Liver (tissue), 9 donors: ENCODE results near the gene NRIP1. TPM values are rescaled to one million over a fixed set of nuclear protein-coding genes. Genes with fewer than 3 reads are reported as not detected.

Experiments used
- DNase-seq: peaks from one replicate; pipeline ENCODE4 v3.0.0-alpha.2; 2017; ENCODE audit warnings: low spot score
- H3K27ac ChIP-seq, 2 donors: one replicate each; pipeline ENCODE4 v1.7.0; 2013; ENCODE audit warnings: inconsistent platforms in 2 of 2, low read length in 2 of 2, control low read depth in 1 of 2, low read depth in 1 of 2, mild to moderate bottlenecking in 1 of 2
- H3K27me3 ChIP-seq, 4 donors: one replicate each; pipeline versions ENCODE4 v1.6.1 to v1.7.0; 2013; ENCODE audit warnings: low read length in 3 of 4, inconsistent platforms in 1 of 4, mild to moderate bottlenecking in 1 of 4, moderate library complexity in 1 of 4; ENCODE audit not compliant: control insufficient read depth in 4 of 4, insufficient read depth in 4 of 4
- H3K36me3 ChIP-seq, 4 donors: one replicate each; pipeline versions ENCODE4 v1.6.1 to v1.7.0; 2013; ENCODE audit warnings: low read length in 3 of 4, mild to moderate bottlenecking in 3 of 4, low read depth in 1 of 4, moderate library complexity in 1 of 4; ENCODE audit not compliant: control insufficient read depth in 4 of 4, insufficient read depth in 3 of 4
- H3K4me1 ChIP-seq, 4 donors: one replicate each; pipeline versions ENCODE4 v1.6.1 to v1.7.0; 2013; ENCODE audit warnings: low read length in 3 of 4, mild to moderate bottlenecking in 3 of 4, moderate library complexity in 1 of 4; ENCODE audit not compliant: control insufficient read depth in 4 of 4, insufficient read depth in 4 of 4
- H3K4me3 ChIP-seq, 3 donors: one replicate each; pipeline versions ENCODE4 v1.6.1 to v1.7.0; 2013; ENCODE audit warnings: low read length in 3 of 3, control low read depth in 1 of 3, low read depth in 1 of 3, mild to moderate bottlenecking in 1 of 3
- H3K9ac ChIP-seq, 2 donors: one replicate each; pipeline ENCODE4 v1.7.0; 2013; ENCODE audit warnings: low read length in 2 of 2, mild to moderate bottlenecking in 2 of 2, moderate library complexity in 2 of 2, control low read depth in 1 of 2, low read depth in 1 of 2
- H3K9me3 ChIP-seq, 4 donors: one replicate each; pipeline versions ENCODE4 v1.6.1 to v1.7.0; 2013; ENCODE audit warnings: low read length in 3 of 4; ENCODE audit not compliant: control insufficient read depth in 4 of 4
- EGR1 ChIP-seq, 2 donors: IDR thresholded peaks; 2 replicates each; pipeline ENCODE4 v1.6.1; 2016 to 2018; ENCODE audit warnings: antibody characterized with exemption in 2 of 2, low read depth in 2 of 2
- FOXA1 ChIP-seq: IDR thresholded peaks from 2 replicates; pipeline ENCODE4 v1.6.1; 2016; ENCODE audit warnings: antibody characterized with exemption
- FOXA2 ChIP-seq: IDR thresholded peaks from 2 replicates; pipeline ENCODE4 v1.6.1; 2016; ENCODE audit warnings: antibody characterized with exemption
- GABPA ChIP-seq, 2 donors: IDR thresholded peaks in 1 of 2; conservative IDR thresholded peaks in 1 of 2; 2 replicates each; pipeline ENCODE4 v1.6.1; 2016; ENCODE audit warnings: antibody characterized with exemption in 2 of 2, mild to moderate bottlenecking in 1 of 2, moderate library complexity in 1 of 2
- HNF4G ChIP-seq: IDR thresholded peaks from 2 replicates; pipeline ENCODE4 v1.6.1; 2016; ENCODE audit warnings: antibody characterized with exemption
- JUND ChIP-seq, 2 donors: IDR thresholded peaks; 2 replicates each; pipeline ENCODE4 v1.6.1; 2016; ENCODE audit warnings: antibody characterized with exemption in 2 of 2
- NR2F2 ChIP-seq: IDR thresholded peaks from 2 replicates; pipeline ENCODE4 v1.6.1; 2016; ENCODE audit warnings: antibody characterized with exemption
- RAD21 ChIP-seq, 2 donors: IDR thresholded peaks; 2 replicates each; pipeline ENCODE4 v1.6.1; 2016; ENCODE audit warnings: antibody characterized with exemption in 2 of 2, mild to moderate bottlenecking in 2 of 2
- RXRA ChIP-seq, 2 donors: IDR thresholded peaks; 2 replicates each; pipeline ENCODE4 v1.6.1; 2017 to 2018; ENCODE audit warnings: antibody characterized with exemption in 2 of 2, mild to moderate bottlenecking in 1 of 2
- SP1 ChIP-seq: IDR thresholded peaks from 2 replicates; pipeline ENCODE4 v1.6.1; 2018; ENCODE audit warnings: antibody characterized with exemption, mild to moderate bottlenecking
- TAF1 ChIP-seq: conservative IDR thresholded peaks from 2 replicates; pipeline ENCODE4 v1.6.1; 2016; ENCODE audit warnings: antibody characterized with exemption, mild to moderate bottlenecking
- WGBS: extraction: QIAGEN DNeasy Blood & Tissue Kit; methylation state at CpG from one replicate; pipeline ENCODE4 v1.1.7; 2013; 5-methylcytosine and 5-hydroxymethylcytosine counted together
- polyA plus RNA-seq, 2 donors: library from polyadenylated mRNA; stranded (reverse) in 1 of 2; unstranded in 1 of 2; fragments of 200-250 nt in 1 of 2; fragments of >200 nt in 1 of 2; fragmentation: Nextera tagmentation in 1 of 2; extraction: Ambion mirVana in 1 of 2; gene quantifications; one replicate each; pipeline versions ENCODE4 v1.2.1 to v1.2.3, GENCODE V29; 2013 to 2015
- total RNA-seq, 2 donors: library from RNA; depleted of rRNA; stranded (reverse); fragments of >200 nt; gene quantifications; one replicate each; pipeline ENCODE4 v1.2.3, GENCODE V29; 2014
- TF ChIP-seq, protein P1 (sequence below): IDR thresholded peaks from 2 replicates; pipeline ENCODE4 v1.6.1; 2016; ENCODE audit warnings: antibody characterized with exemption
- TF ChIP-seq, protein P2 (sequence below): fragments of 150-350 bp; IDR thresholded peaks from 2 replicates; pipeline ENCODE4 v1.5.1; 2017; ENCODE audit warnings: improper control_type of control experiment, low read depth, low read length; ENCODE audit not compliant: missing input control
- TF ChIP-seq, protein P3 (sequence below): IDR thresholded peaks from 2 replicates; pipeline ENCODE4 v1.6.1; 2016; ENCODE audit warnings: antibody characterized with exemption
- TF ChIP-seq, protein P4 (sequence below): IDR thresholded peaks from 2 replicates; pipeline ENCODE4 v1.6.1; 2016; ENCODE audit warnings: antibody characterized with exemption
- TF ChIP-seq, protein P5 (sequence below): IDR thresholded peaks from 2 replicates; pipeline ENCODE4 v1.6.1; 2016; ENCODE audit warnings: antibody characterized with exemption, mild to moderate bottlenecking
- donor health status: healthy.
- donor health status: healthy.
- donor health status: healthy.
- donor health status: healthy.
- donor health status: healthy.

Gene NRIP1
- total and polyA plus RNA-seq, 4 donors = 3.8 to 28.4 (median 12.6) TPM

DNA sequence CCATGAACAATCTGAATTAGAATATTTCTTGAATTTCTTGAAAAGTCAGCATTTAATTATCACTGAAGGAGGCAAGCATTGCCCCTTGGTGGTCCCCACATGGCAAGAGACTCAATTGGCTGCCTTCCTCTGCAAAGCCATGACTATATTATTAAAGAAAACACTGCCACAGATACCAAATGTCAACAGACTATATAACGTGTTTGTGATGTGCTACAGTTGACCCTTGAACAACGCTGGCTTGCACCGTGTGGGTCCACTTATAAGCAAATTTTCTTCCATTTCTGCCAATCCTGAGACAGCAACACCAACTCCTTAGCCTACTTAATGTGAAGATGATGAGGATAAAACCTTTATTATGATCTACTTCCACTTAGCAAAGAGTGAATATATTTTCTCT lies 66.5 kb downstream of the NRIP1 start:
- DNase-seq = no peak
- 48% methylated on average over 3 of the region's 3 CpGs for WGBS
- no peak overlapping the region for H3K4me3 ChIP-seq
- no peaks in the 10 kb centered on the region for H3K27me3 ChIP-seq
- no peak overlapping the region for H3K9ac ChIP-seq
- TF ChIP-seq RXRA (IDR thresholded peaks at IDR 0.05) (no peak), FOXA2 (no peak), GABPA (IDR thresholded peaks at IDR 0.05 in 1 of 2, conservative IDR thresholded peaks at IDR 0.05 in 1 of 2) (no peak), HNF4G (no peak), EGR1 (IDR thresholded peaks at IDR 0.05; ENCODE audit: low read depth in 2 of 2) (no peak), SP1 (no peak), FOXA1 (no peak), NR2F2 (no peak)
- TF ChIP-seq, protein P1, sequence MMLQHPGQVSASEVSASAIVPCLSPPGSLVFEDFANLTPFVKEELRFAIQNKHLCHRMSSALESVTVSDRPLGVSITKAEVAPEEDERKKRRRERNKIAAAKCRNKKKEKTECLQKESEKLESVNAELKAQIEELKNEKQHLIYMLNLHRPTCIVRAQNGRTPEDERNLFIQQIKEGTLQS = no peak
- TF ChIP-seq, protein P2, sequence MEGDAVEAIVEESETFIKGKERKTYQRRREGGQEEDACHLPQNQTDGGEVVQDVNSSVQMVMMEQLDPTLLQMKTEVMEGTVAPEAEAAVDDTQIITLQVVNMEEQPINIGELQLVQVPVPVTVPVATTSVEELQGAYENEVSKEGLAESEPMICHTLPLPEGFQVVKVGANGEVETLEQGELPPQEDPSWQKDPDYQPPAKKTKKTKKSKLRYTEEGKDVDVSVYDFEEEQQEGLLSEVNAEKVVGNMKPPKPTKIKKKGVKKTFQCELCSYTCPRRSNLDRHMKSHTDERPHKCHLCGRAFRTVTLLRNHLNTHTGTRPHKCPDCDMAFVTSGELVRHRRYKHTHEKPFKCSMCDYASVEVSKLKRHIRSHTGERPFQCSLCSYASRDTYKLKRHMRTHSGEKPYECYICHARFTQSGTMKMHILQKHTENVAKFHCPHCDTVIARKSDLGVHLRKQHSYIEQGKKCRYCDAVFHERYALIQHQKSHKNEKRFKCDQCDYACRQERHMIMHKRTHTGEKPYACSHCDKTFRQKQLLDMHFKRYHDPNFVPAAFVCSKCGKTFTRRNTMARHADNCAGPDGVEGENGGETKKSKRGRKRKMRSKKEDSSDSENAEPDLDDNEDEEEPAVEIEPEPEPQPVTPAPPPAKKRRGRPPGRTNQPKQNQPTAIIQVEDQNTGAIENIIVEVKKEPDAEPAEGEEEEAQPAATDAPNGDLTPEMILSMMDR = no peak
- TF ChIP-seq, protein P3, sequence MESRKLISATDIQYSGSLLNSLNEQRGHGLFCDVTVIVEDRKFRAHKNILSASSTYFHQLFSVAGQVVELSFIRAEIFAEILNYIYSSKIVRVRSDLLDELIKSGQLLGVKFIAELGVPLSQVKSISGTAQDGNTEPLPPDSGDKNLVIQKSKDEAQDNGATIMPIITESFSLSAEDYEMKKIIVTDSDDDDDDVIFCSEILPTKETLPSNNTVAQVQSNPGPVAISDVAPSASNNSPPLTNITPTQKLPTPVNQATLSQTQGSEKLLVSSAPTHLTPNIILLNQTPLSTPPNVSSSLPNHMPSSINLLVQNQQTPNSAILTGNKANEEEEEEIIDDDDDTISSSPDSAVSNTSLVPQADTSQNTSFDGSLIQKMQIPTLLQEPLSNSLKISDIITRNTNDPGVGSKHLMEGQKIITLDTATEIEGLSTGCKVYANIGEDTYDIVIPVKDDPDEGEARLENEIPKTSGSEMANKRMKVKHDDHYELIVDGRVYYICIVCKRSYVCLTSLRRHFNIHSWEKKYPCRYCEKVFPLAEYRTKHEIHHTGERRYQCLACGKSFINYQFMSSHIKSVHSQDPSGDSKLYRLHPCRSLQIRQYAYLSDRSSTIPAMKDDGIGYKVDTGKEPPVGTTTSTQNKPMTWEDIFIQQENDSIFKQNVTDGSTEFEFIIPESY = no peak
- TF ChIP-seq, protein P4, sequence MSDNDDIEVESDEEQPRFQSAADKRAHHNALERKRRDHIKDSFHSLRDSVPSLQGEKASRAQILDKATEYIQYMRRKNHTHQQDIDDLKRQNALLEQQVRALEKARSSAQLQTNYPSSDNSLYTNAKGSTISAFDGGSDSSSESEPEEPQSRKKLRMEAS = no peak
- peaks cover 0 to 2% (median 0%) of the 10 kb centered on the region in 4 donors for H3K36me3 ChIP-seq
- no peak overlapping the region for H3K27ac ChIP-seq
- H3K4me1 ChIP-seq = peaks cover 6 to 36% (median 20%) of the 10 kb centered on the region in 4 donors
- no peaks in the 10 kb centered on the region for H3K9me3 ChIP-seq

DNA sequence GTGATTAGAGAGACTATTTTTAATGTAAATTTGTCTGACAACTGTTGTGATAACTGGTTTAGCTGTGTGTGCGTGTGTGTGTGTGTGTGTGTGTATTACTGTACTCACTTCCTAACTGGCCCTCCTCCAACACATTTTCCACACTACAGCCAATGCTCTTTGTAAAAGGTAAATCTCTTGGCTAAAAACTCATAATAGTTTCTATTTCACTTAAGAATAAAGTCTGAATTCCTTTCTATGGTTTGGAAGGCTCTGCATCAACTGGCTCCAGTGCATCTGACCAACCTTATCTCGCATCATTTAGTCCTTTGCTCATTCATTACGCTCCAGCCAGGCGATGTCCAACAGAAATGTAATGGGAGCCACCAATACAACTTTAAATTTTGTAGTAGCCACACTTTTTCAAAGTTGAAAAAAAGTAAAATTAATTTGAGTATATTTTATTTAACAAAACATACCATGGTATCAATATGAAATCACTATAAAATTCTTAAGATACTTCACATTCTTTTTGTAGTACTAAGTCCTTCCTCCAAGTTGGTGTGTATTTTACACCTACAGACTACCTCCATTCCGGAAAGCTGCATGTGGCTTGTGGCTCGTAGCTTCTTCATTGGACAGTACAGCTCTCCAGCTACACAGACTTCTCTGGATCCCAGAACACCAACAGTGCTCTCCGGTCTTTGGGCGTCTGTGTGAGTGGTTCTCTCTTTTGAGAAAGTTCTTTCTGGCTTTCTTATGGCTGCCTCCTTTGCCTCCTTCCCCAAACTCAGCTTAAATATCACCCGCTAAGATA lies 68.9 kb downstream of the NRIP1 start:
- no peak for TF ChIP-seq NR2F2
- TF ChIP-seq RAD21 (IDR thresholded peaks at IDR 0.05) = no peak
- TF ChIP-seq, protein P5, sequence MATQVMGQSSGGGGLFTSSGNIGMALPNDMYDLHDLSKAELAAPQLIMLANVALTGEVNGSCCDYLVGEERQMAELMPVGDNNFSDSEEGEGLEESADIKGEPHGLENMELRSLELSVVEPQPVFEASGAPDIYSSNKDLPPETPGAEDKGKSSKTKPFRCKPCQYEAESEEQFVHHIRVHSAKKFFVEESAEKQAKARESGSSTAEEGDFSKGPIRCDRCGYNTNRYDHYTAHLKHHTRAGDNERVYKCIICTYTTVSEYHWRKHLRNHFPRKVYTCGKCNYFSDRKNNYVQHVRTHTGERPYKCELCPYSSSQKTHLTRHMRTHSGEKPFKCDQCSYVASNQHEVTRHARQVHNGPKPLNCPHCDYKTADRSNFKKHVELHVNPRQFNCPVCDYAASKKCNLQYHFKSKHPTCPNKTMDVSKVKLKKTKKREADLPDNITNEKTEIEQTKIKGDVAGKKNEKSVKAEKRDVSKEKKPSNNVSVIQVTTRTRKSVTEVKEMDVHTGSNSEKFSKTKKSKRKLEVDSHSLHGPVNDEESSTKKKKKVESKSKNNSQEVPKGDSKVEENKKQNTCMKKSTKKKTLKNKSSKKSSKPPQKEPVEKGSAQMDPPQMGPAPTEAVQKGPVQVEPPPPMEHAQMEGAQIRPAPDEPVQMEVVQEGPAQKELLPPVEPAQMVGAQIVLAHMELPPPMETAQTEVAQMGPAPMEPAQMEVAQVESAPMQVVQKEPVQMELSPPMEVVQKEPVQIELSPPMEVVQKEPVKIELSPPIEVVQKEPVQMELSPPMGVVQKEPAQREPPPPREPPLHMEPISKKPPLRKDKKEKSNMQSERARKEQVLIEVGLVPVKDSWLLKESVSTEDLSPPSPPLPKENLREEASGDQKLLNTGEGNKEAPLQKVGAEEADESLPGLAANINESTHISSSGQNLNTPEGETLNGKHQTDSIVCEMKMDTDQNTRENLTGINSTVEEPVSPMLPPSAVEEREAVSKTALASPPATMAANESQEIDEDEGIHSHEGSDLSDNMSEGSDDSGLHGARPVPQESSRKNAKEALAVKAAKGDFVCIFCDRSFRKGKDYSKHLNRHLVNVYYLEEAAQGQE = no peak
- TF ChIP-seq, protein P1 = no peak
- TF ChIP-seq FOXA2 = no peak
- TF ChIP-seq RXRA (IDR thresholded peaks at IDR 0.05) = no peak
- no peak for TF ChIP-seq GABPA (IDR thresholded peaks at IDR 0.05 in 1 of 2, conservative IDR thresholded peaks at IDR 0.05 in 1 of 2)
- TF ChIP-seq FOXA1 = no peak
- TF ChIP-seq JUND (IDR thresholded peaks at IDR 0.05) = no peak
- TF ChIP-seq SP1 = no peak
- no peak for TF ChIP-seq TAF1
- Histone ChIP-seq H3K36me3 (peaks cover 0 to 2% (median under 1%) of the 10 kb centered on the region in 4 donors), H3K27ac (no peak overlapping the region), H3K27me3 (no peaks in the 10 kb centered on the region), H3K9me3 (no peaks in the 10 kb centered on the region), H3K4me1 (peaks cover 3 to 16% (median 10%) of the 10 kb centered on the region in 4 donors), H3K9ac (no peak overlapping the region), H3K4me3 (no peak overlapping the region)
- 88% methylated on average over 9 of the region's 9 CpGs for WGBS
- no peak for DNase-seq
